HEK293 (cell line): ENCODE data around the gene EFCAB11.

Experiments
- FEZF1 ChIP-seq: fragments of 450-650 bp; formaldehyde crosslinking; IDR thresholded peaks from 2 replicates; pipeline ENCODE4 v1.5.1; 2016; ENCODE audit warnings: missing biosample characterization, missing genetic modification characterization
- GLIS1 ChIP-seq: fragments of 450-650 bp; formaldehyde crosslinking; IDR thresholded peaks from 2 replicates; pipeline ENCODE4 v1.5.1; 2016; ENCODE audit warnings: missing biosample characterization, missing genetic modification characterization
- HOXD13 ChIP-seq: sonication (generic); formaldehyde crosslinking; IDR thresholded peaks from 2 replicates; pipeline ENCODE4 v1.8.0; 2022; ENCODE audit warnings: missing genetic modification reagents, borderline replicate concordance
- KLF7 ChIP-seq: fragments of 450-650 bp; formaldehyde crosslinking; IDR thresholded peaks from 2 replicates; pipeline ENCODE4 v1.5.1; 2016; ENCODE audit warnings: missing biosample characterization, missing genetic modification characterization, borderline replicate concordance
- MYNN ChIP-seq: fragments of 450-650 bp; formaldehyde crosslinking; IDR thresholded peaks from 2 replicates; pipeline ENCODE4 v1.5.1; 2016; ENCODE audit warnings: missing biosample characterization, missing genetic modification characterization, borderline replicate concordance
- OSR2 ChIP-seq: fragments of 450-650 bp; formaldehyde crosslinking; IDR thresholded peaks from 2 replicates; pipeline ENCODE4 v1.5.1; 2016; ENCODE audit warnings: missing biosample characterization, missing genetic modification characterization
- PRDM1 ChIP-seq: fragments of 450-650 bp; formaldehyde crosslinking; IDR thresholded peaks from 2 replicates; pipeline ENCODE4; 2016; ENCODE audit warnings: missing biosample characterization, missing genetic modification characterization
- PRDM6 ChIP-seq: fragments of 450-650 bp; formaldehyde crosslinking; IDR thresholded peaks from 2 replicates; pipeline ENCODE4 v1.5.1; 2017; ENCODE audit warnings: missing biosample characterization, missing genetic modification characterization
- ZBTB1 ChIP-seq: fragments of 450-650 bp; formaldehyde crosslinking; IDR thresholded peaks from 2 replicates; pipeline ENCODE4 v1.5.1; 2016; ENCODE audit warnings: missing biosample characterization, missing genetic modification characterization
- ZNF174 ChIP-seq: fragments of 450-650 bp; formaldehyde crosslinking; IDR thresholded peaks from 2 replicates; pipeline ENCODE4 v1.5.0; 2017; ENCODE audit warnings: missing biosample characterization, mild to moderate bottlenecking, missing genetic modification characterization
- ZNF211 ChIP-seq: fragments of 450-650 bp; formaldehyde crosslinking; IDR thresholded peaks from 2 replicates; pipeline ENCODE4 v1.5.1; 2016; ENCODE audit warnings: low read depth, missing biosample characterization, missing genetic modification characterization
- ZNF398 ChIP-seq: fragments of 450-650 bp; formaldehyde crosslinking; IDR thresholded peaks from 2 replicates; pipeline ENCODE4 v1.5.1; 2017; ENCODE audit warnings: missing biosample characterization, missing genetic modification characterization
- ZNF549 ChIP-seq: fragments of 450-650 bp; IDR thresholded peaks from 2 replicates; pipeline ENCODE4 v1.5.1; 2018; ENCODE audit warnings: missing biosample characterization, missing genetic modification characterization, mild to moderate bottlenecking, inconsistent platforms, moderate library complexity
- ZNF664 ChIP-seq: fragments of 450-650 bp; formaldehyde crosslinking; IDR thresholded peaks from 2 replicates; pipeline ENCODE4 v1.5.1; 2016; ENCODE audit warnings: missing biosample characterization, missing genetic modification characterization
- ZXDB ChIP-seq: fragments of 450-650 bp; formaldehyde crosslinking; IDR thresholded peaks from 2 replicates; pipeline ENCODE4 v1.5.1; 2016; ENCODE audit warnings: missing biosample characterization, missing genetic modification characterization
- TF ChIP-seq, protein P1 (sequence below): fragments of 450-650 bp; formaldehyde crosslinking; IDR thresholded peaks from 2 replicates; pipeline ENCODE4 v1.5.1; 2016; ENCODE audit warnings: missing biosample characterization, missing genetic modification characterization, borderline replicate concordance
- TF ChIP-seq, protein P2 (sequence below): fragments of 450-650 bp; formaldehyde crosslinking; IDR thresholded peaks from 2 replicates; pipeline ENCODE4 v1.5.1; 2016; ENCODE audit warnings: missing biosample characterization, missing genetic modification characterization
- TF ChIP-seq, protein P3 (sequence below): fragments of 450-650 bp; formaldehyde crosslinking; optimal IDR thresholded peaks from 2 replicates; pipeline ENCODE3; 2016; ENCODE audit warnings: missing biosample characterization, mild to moderate bottlenecking, missing genetic modification characterization
- TF ChIP-seq, protein P4 (sequence below): fragments of 450-650 bp; formaldehyde crosslinking; IDR thresholded peaks from 2 replicates; pipeline ENCODE4 v1.5.1; 2017; ENCODE audit warnings: missing biosample characterization, missing genetic modification characterization

The EFCAB11 gene

GRCh38 chr14:89856871-89857345 is 97.6 kb downstream of the EFCAB11 start (continued):
- TF ChIP-seq PRDM6 (tag by site-specific recombination) = peak; percentile 92
- no peak for TF ChIP-seq ZNF549 (tag by site-specific recombination)
- no peak for TF ChIP-seq KLF7 (tag by site-specific recombination)
- peak; percentile 100 for TF ChIP-seq FEZF1
- TF ChIP-seq, protein P1, sequence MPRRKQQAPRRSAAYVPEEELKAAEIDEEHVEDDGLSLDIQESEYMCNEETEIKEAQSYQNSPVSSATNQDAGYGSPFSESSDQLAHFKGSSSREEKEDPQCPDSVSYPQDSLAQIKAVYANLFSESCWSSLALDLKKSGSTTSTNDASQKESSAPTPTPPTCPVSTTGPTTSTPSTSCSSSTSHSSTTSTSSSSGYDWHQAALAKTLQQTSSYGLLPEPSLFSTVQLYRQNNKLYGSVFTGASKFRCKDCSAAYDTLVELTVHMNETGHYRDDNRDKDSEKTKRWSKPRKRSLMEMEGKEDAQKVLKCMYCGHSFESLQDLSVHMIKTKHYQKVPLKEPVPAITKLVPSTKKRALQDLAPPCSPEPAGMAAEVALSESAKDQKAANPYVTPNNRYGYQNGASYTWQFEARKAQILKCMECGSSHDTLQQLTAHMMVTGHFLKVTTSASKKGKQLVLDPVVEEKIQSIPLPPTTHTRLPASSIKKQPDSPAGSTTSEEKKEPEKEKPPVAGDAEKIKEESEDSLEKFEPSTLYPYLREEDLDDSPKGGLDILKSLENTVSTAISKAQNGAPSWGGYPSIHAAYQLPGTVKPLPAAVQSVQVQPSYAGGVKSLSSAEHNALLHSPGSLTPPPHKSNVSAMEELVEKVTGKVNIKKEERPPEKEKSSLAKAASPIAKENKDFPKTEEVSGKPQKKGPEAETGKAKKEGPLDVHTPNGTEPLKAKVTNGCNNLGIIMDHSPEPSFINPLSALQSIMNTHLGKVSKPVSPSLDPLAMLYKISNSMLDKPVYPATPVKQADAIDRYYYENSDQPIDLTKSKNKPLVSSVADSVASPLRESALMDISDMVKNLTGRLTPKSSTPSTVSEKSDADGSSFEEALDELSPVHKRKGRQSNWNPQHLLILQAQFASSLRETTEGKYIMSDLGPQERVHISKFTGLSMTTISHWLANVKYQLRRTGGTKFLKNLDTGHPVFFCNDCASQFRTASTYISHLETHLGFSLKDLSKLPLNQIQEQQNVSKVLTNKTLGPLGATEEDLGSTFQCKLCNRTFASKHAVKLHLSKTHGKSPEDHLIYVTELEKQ (tag by site-specific recombination) = peak; percentile 71; the same call in 1 of the 2 replicates
- no peak for TF ChIP-seq ZNF211 (tag by site-specific recombination)
- TF ChIP-seq ZBTB1 = no peak
- no peak for TF ChIP-seq ZNF174 (tag by site-specific recombination)
- no peak for TF ChIP-seq ZNF398 (tag by site-specific recombination)
- TF ChIP-seq, protein P2, sequence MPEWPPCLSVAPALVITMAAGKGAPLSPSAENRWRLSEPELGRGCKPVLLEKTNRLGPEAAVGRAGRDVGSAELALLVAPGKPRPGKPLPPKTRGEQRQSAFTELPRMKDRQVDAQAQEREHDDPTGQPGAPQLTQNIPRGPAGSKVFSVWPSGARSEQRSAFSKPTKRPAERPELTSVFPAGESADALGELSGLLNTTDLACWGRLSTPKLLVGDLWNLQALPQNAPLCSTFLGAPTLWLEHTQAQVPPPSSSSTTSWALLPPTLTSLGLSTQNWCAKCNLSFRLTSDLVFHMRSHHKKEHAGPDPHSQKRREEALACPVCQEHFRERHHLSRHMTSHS (tag by site-specific recombination) = no peak
- TF ChIP-seq MYNN = no peak
- TF ChIP-seq GLIS1 (tag by site-specific recombination) = peak; percentile 27; the same call in 1 of the 2 replicates
- TF ChIP-seq OSR2 = peak; percentile 71
- peak; percentile 82 for TF ChIP-seq ZXDB (tag by site-specific recombination)
- TF ChIP-seq, protein P3, sequence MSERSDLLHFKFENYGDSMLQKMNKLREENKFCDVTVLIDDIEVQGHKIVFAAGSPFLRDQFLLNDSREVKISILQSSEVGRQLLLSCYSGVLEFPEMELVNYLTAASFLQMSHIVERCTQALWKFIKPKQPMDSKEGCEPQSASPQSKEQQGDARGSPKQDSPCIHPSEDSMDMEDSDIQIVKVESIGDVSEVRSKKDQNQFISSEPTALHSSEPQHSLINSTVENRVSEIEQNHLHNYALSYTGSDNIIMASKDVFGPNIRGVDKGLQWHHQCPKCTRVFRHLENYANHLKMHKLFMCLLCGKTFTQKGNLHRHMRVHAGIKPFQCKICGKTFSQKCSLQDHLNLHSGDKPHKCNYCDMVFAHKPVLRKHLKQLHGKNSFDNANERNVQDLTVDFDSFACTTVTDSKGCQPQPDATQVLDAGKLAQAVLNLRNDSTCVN = no peak
- TF ChIP-seq, protein P4, sequence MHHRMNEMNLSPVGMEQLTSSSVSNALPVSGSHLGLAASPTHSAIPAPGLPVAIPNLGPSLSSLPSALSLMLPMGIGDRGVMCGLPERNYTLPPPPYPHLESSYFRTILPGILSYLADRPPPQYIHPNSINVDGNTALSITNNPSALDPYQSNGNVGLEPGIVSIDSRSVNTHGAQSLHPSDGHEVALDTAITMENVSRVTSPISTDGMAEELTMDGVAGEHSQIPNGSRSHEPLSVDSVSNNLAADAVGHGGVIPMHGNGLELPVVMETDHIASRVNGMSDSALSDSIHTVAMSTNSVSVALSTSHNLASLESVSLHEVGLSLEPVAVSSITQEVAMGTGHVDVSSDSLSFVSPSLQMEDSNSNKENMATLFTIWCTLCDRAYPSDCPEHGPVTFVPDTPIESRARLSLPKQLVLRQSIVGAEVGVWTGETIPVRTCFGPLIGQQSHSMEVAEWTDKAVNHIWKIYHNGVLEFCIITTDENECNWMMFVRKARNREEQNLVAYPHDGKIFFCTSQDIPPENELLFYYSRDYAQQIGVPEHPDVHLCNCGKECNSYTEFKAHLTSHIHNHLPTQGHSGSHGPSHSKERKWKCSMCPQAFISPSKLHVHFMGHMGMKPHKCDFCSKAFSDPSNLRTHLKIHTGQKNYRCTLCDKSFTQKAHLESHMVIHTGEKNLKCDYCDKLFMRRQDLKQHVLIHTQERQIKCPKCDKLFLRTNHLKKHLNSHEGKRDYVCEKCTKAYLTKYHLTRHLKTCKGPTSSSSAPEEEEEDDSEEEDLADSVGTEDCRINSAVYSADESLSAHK = peak; percentile 67
- TF ChIP-seq PRDM1 (tag by site-specific recombination) = no peak
- TF ChIP-seq ZNF664 (tag by site-specific recombination) = no peak
- peak; percentile 70; the same call in 1 of the 2 replicates for TF ChIP-seq HOXD13 (CRISPR knock-in tag)
